ENCODE data around the gene TBX2. TPM values are rescaled to one million over a fixed set of nuclear protein-coding genes. Genes with fewer than 3 reads are reported as not detected.

The TBX2 gene
- total RNA-seq, 2 donors from 2014 or later, result 5.0 to 5.3 TPM

GRCh38 chr17:61388561-61389356, 10.9 kb upstream of the TBX2 start:
- intact Hi-C loops (cut with DNase I), result no loop called here
- no peak for DNase-seq
- H3K9me3 ChIP-seq, result no peaks in the 10 kb centered on the region
- H3K9ac ChIP-seq (ENCODE audit: low read depth in 2 of 2, low read length in 2 of 2), result no peak overlapping the region
- H3K27me3 ChIP-seq, result no peaks in the 10 kb centered on the region
- H3K4me1 ChIP-seq, result no peaks in the 10 kb centered on the region
- H3K36me3 ChIP-seq, result no peaks in the 10 kb centered on the region
- no peak overlapping the region for H3K27ac ChIP-seq
- no peak overlapping the region for H3K4me3 ChIP-seq
- no peak for TF ChIP-seq CTCF (IDR thresholded peaks at IDR 0.05)

DNA sequence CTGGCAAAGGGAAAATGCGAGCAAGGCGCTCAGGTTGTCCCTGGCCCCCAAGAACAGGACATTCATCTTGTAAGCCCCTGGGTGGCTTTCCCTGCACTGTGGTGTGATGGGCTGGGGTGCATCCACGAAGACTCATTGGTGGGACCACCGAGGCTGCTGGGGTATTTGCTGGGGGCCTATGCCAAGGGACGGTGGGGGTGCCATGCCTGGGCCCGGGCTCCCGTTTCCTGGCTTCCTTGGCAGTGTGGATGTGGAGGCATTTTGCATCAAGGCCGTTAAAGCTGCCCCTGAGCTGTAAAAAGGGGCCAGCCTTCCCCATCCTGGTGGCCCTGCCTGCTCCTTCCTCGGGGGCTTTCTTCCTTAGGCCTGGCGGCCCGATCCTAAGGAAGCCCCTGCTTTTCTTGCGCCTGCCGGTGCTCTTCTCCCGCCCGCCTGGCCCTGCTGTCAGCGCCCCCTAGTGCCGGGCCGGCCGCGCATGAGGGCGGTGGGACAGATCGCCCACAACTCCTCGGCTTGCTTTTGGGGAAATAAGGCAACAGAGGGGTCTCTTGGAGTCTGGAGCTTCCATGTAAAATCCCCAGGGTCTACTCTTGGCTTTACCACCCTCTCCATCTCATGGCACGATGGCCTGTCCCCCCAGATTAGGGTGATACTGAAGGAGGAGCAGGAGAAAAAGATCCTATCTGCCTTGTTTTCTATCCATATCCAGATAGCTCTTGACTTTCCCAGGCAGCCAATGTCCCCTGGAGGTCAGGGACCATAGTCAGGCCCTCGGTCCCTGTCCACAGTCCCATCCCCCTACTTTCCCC, 9.8 kb upstream of the TBX2 start:
- Histone ChIP-seq H3K27ac (no peak overlapping the region), H3K9ac (ENCODE audit: low read depth in 2 of 2, low read length in 2 of 2) (peak overlapping the region in 1 of 2 donors; percentile 47), H3K36me3 (no peaks in the 10 kb centered on the region), H3K27me3 (no peaks in the 10 kb centered on the region), H3K9me3 (no peaks in the 10 kb centered on the region), H3K4me3 (no peak overlapping the region), H3K4me1 (no peaks in the 10 kb centered on the region)
- DNase-seq, result no peak
- TF ChIP-seq CTCF (IDR thresholded peaks at IDR 0.05), result peak; percentile 83
- intact Hi-C loops (cut with DNase I), result loop anchor here (2.0 to 5.0 kb wide), 2 partner anchors 388 to 669 kb away; no protein-coding TSS in a partner anchor

GRCh38 chr17:61390479-61390791, 9.2 kb upstream of the TBX2 start:
- TF ChIP-seq CTCF (IDR thresholded peaks at IDR 0.05), result no peak
- DNase-seq, result no peak
- no peak overlapping the region for H3K9ac ChIP-seq (ENCODE audit: low read depth in 2 of 2, low read length in 2 of 2)
- no peak overlapping the region for H3K4me3 ChIP-seq
- H3K27ac ChIP-seq, result no peak overlapping the region
- no peaks in the 10 kb centered on the region for H3K4me1 ChIP-seq
- peaks cover 5% of the 10 kb centered on the region for H3K27me3 ChIP-seq
- H3K36me3 ChIP-seq, result no peaks in the 10 kb centered on the region
- intact Hi-C loops (cut with DNase I), result loop anchor here (2.0 to 5.0 kb wide), 2 partner anchors 388 to 670 kb away; no protein-coding TSS in a partner anchor
- H3K9me3 ChIP-seq, result no peaks in the 10 kb centered on the region

GRCh38 chr17:61391595-61392291, 7.9 kb upstream of the TBX2 start:
- Histone ChIP-seq H3K4me3 (no peak overlapping the region), H3K36me3 (no peaks in the 10 kb centered on the region), H3K9me3 (no peaks in the 10 kb centered on the region), H3K4me1 (no peaks in the 10 kb centered on the region), H3K27ac (no peak overlapping the region), H3K27me3 (peaks cover 18% of the 10 kb centered on the region), H3K9ac (ENCODE audit: low read depth in 2 of 2, low read length in 2 of 2) (no peak overlapping the region)
- no peak for DNase-seq
- no peak for TF ChIP-seq CTCF (IDR thresholded peaks at IDR 0.05)
- intact Hi-C loops (cut with DNase I), result loop anchor here (2.0 to 5.0 kb wide), 2 partner anchors 389 to 671 kb away; no protein-coding TSS in a partner anchor

GRCh38 chr17:61392679-61393078, 7.0 kb upstream of the TBX2 start:
- H3K9ac ChIP-seq (ENCODE audit: low read depth in 2 of 2, low read length in 2 of 2), result no peak overlapping the region
- H3K9me3 ChIP-seq, result no peaks in the 10 kb centered on the region
- H3K27ac ChIP-seq, result no peak overlapping the region
- peaks cover 27% of the 10 kb centered on the region for H3K27me3 ChIP-seq
- no peaks in the 10 kb centered on the region for H3K36me3 ChIP-seq
- H3K4me1 ChIP-seq, result no peaks in the 10 kb centered on the region
- intact Hi-C loops (cut with DNase I), result loop anchor here (5.0 kb wide), 1 partner anchor 390 kb away; no protein-coding TSS in a partner anchor
- no peak for TF ChIP-seq CTCF (IDR thresholded peaks at IDR 0.05)
- no peak overlapping the region for H3K4me3 ChIP-seq
- no peak for DNase-seq

All from colonic mucosa (tissue), 4 donors.